Testis (tissue), 2 donors: ENCODE measurements around the gene LSM10.

Experiments used
- POLR2A ChIP-seq: fragments of 450-650 bp; IDR thresholded peaks from one replicate; pipeline ENCODE4 v1.6.1; 2017; ENCODE audit warnings: antibody characterized with exemption, mild to moderate bottlenecking, moderate library complexity
- TF ChIP-seq, protein P1 (sequence below), 3 experiments: fragments of 450-650 bp in 2 of 3; fragments of 200-600 bp in 1 of 3; sonication (generic) in 1 of 3; IDR thresholded peaks; one replicate each; pipeline ENCODE4 v1.5.1; 2016 to 2019; ENCODE audit warnings: antibody characterized with exemption in 3 of 3, mild to moderate bottlenecking in 2 of 3, moderate library complexity in 1 of 3

- TF ChIP-seq, protein P1, sequence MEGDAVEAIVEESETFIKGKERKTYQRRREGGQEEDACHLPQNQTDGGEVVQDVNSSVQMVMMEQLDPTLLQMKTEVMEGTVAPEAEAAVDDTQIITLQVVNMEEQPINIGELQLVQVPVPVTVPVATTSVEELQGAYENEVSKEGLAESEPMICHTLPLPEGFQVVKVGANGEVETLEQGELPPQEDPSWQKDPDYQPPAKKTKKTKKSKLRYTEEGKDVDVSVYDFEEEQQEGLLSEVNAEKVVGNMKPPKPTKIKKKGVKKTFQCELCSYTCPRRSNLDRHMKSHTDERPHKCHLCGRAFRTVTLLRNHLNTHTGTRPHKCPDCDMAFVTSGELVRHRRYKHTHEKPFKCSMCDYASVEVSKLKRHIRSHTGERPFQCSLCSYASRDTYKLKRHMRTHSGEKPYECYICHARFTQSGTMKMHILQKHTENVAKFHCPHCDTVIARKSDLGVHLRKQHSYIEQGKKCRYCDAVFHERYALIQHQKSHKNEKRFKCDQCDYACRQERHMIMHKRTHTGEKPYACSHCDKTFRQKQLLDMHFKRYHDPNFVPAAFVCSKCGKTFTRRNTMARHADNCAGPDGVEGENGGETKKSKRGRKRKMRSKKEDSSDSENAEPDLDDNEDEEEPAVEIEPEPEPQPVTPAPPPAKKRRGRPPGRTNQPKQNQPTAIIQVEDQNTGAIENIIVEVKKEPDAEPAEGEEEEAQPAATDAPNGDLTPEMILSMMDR (IDR thresholded peaks at IDR 0.05): no peak
- TF ChIP-seq POLR2A: no peak
Measured at GRCh38 chr1:36382231-36382630, 15.5 kb downstream of the LSM10 start.
